ENCODE data around the gene TMEM139. TPM values are rescaled to one million over a fixed set of nuclear protein-coding genes. Genes with fewer than 3 reads are reported as not detected.

The TMEM139 gene
- total RNA-seq, 1 experiment from 2014 or later: 0.85 TPM

GRCh38 chr7:143248761-143249354, 35.9 kb upstream of the TMEM139 start:
- Histone ChIP-seq H3K14ac (ENCODE audit: insufficient read depth, low read length) (no peak overlapping the region), H2BK15ac (ENCODE audit: low read depth, low read length) (no peak overlapping the region), H3K23ac (ENCODE audit: insufficient read length, low read depth, low read length) (no peak overlapping the region), H4K8ac (replicated peaks; ENCODE audit: insufficient read length, low read depth, low read length) (no peak overlapping the region), H3K23me2 (ENCODE audit: insufficient read length, low read depth, low read length, poor library complexity, severe bottlenecking) (no peaks in the 10 kb centered on the region), H4K5ac (ENCODE audit: insufficient read length, low read depth, low read length) (no peak overlapping the region), H2AK5ac (ENCODE audit: insufficient read length, low read length) (no peak overlapping the region), H3K79me2 (ENCODE audit: insufficient read depth, low read length) (no peaks in the 10 kb centered on the region), H3K4me2 (ENCODE audit: insufficient read depth, insufficient read length, low read length) (no peak overlapping the region), H3K4ac (ENCODE audit: low read depth, low read length) (no peak overlapping the region), H2BK5ac (ENCODE audit: insufficient read length, low read length) (no peak overlapping the region), H2BK120ac (ENCODE audit: low read depth, low read length, poor library complexity, severe bottlenecking) (no peak overlapping the region), H4K91ac (ENCODE audit: insufficient read length, low read depth, low read length) (no peak overlapping the region), H3K4me1 (ENCODE audit: insufficient read depth, low read length) (no peaks in the 10 kb centered on the region), H3K27ac (ENCODE audit: insufficient read length, low read depth, low read length) (no peak overlapping the region), H2BK20ac (ENCODE audit: low read depth, low read length, poor library complexity, severe bottlenecking) (no peak overlapping the region), H4K20me1 (ENCODE audit: control insufficient read depth, insufficient read depth, insufficient read length) (no peaks in the 10 kb centered on the region), H3K18ac (ENCODE audit: insufficient read length, low read depth, low read length) (no peak overlapping the region), H2AFZ (ENCODE audit: low read length) (no peak overlapping the region), H3K9ac (ENCODE audit: extremely low read depth, insufficient read length, low read length) (no peak overlapping the region), H3K79me1 (ENCODE audit: insufficient read depth, low read depth, low read length, poor library complexity, severe bottlenecking) (no peaks in the 10 kb centered on the region), H3K56ac (ENCODE audit: insufficient read length, low read depth, low read length) (no peak overlapping the region), H3K9me3 (ENCODE audit: control insufficient read depth, low read depth, low read length) (no peaks in the 10 kb centered on the region), H3T11ph (ENCODE audit: low read length) (no peak overlapping the region), H3K27me3 (ENCODE audit: insufficient read depth, low read length) (no peaks in the 10 kb centered on the region), H2BK12ac (ENCODE audit: insufficient read length, low read depth, low read length) (no peak overlapping the region)
- TF ChIP-seq CTCF (conservative IDR thresholded peaks at IDR 0.05): no peak
- Mint-ChIP-seq H3K4me1 (no peaks in the 10 kb centered on the region), H3K4me3 (no peak overlapping the region), H3K9me3 (no peaks in the 10 kb centered on the region), H3K27ac (no peak overlapping the region), H3K27me3 (ENCODE audit: low read depth) (peaks cover 5% of the 10 kb centered on the region), H3K36me3 (ENCODE audit: insufficient read depth in 1 of 3, low read depth in 3 of 3) (no peaks in the 10 kb centered on the region)
- WGBS (ENCODE audit: extremely low coverage, insufficient read length, low lambda C conversion rate): no CpG with 5 or more reads among the region's 2 CpGs
- no peak for DNase-seq
